BLaER1 (cell line): ENCODE results near the gene NBPF1.
"Not testable (repeated sequence)": the region's sequence is repeated elsewhere in the genome, so short reads cannot be mapped to it uniquely, and the experiment has no call there.

Source experiments
- H3K27ac ChIP-seq: shearing (Covaris generic); formaldehyde crosslinking; 2 replicates; pipeline ENCODE4 v1.8.1; 2022
- H3K27me3 ChIP-seq: shearing (Covaris generic); formaldehyde crosslinking; 2 replicates; pipeline ENCODE4 v1.8.1; 2022
- H3K36me3 ChIP-seq: shearing (Covaris generic); formaldehyde crosslinking; 2 replicates; pipeline ENCODE4 v1.8.1; 2022
- H3K4me1 ChIP-seq: shearing (Covaris generic); formaldehyde crosslinking; 2 replicates; pipeline ENCODE4 v1.8.1; 2022
- H3K4me2 ChIP-seq: shearing (Covaris generic); formaldehyde crosslinking; 2 replicates; pipeline ENCODE4 v1.8.1; 2022
- H3K4me3 ChIP-seq: shearing (Covaris generic); formaldehyde crosslinking; 2 replicates; pipeline ENCODE4 v1.8.1; 2022
- H3K9ac ChIP-seq: shearing (Covaris generic); formaldehyde crosslinking; 2 replicates; pipeline ENCODE4 v1.8.1; 2022
- H3K9me3 ChIP-seq: shearing (Covaris generic); formaldehyde crosslinking; 2 replicates; pipeline ENCODE4 v1.8.1; 2022
- H4K20me1 ChIP-seq: shearing (Covaris generic); formaldehyde crosslinking; 2 replicates; pipeline ENCODE4 v1.8.1; 2022

The NBPF1 gene

DNA sequence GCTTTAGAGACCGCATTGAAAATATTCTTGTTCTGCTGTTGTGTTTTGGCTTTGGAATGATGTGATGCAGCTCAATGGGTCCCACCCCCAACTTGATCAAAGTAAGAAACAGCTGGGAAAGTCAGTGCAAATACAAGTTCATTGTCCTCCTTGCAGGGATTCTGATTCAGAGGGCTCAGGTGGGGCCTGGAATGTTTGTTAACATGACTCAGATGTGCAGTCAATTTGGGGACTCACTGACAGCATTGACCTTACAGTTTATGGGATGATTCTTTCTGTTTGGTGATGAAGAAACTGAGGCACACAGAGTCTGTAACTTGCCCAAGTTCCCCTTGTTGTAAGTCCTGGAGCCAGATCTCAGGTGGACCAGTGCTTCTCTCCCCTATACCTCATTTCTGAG is 18.1 kb downstream of the NBPF1 start:
- H3K9ac ChIP-seq, H3K27me3 ChIP-seq, H3K9me3 ChIP-seq, H3K36me3 ChIP-seq, H3K4me2 ChIP-seq, H3K4me3 ChIP-seq, H3K4me1 ChIP-seq, H3K27ac ChIP-seq, H4K20me1 ChIP-seq: not testable (repeated sequence)

DNA sequence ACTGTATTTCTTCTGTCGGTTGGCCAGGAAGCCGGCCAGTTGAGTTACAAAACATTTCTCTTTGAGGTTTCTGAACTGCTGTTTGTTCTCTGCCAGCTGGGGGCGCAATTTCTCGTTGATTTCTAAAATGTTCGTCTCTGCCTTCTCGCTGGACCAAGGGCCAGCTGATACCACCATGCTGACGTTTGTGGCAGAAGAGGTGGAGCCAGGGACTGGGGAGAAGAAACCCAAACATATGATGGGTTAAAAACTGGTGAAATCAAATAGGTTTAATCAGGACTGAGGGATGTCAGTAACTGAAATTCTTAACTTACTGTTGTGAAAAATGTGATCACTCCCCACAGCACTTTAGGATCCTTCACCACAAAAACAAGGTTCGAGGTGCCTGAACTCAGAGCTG is 21.5 kb downstream of the NBPF1 start:
- H3K27ac ChIP-seq, H3K27me3 ChIP-seq, H3K4me2 ChIP-seq, H3K4me1 ChIP-seq, H3K36me3 ChIP-seq, H3K9ac ChIP-seq, H3K9me3 ChIP-seq, H4K20me1 ChIP-seq, H3K4me3 ChIP-seq: not testable (repeated sequence)

DNA sequence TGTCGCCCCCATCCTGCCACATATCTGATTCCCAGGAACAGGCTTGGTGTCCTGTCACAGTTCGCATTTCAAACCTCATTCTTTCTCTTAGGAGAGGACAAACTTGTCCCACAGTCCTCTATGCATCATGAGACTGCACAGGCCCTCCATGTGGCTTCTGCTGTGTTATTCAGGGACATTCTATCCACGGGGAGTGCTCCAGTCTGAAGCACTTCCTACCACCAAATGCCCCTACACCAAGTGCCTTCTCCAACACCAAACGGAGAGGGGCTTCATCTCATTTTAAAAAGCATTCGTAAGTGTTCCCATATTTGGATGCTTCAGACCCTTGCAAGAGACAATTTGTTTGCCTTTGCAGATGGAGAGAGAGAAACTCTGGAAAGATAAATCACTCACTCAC is 25.3 kb downstream of the NBPF1 start:
- H3K9ac ChIP-seq, H3K4me3 ChIP-seq, H3K36me3 ChIP-seq, H3K27ac ChIP-seq, H3K4me2 ChIP-seq, H3K27me3 ChIP-seq, H4K20me1 ChIP-seq, H3K9me3 ChIP-seq, H3K4me1 ChIP-seq: not testable (repeated sequence)

DNA sequence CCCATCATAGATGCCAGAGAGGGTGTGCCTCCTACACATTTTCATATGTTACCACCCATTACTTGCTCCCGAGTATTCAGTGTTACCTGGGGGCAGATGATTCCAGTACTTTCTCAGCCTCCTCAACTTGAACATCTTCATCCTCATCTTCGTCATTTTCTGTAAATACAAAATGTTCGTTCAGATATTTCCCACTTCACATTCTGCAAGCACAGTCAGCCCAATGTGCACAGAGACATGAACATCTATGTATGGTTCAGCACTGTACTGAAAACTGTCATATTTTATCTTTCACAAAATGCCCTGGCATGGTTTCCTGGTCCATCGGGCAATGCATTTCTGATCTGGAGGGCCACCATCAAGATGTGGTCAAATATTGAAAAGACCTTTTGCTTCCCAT is 25.7 kb downstream of the NBPF1 start:
- H3K36me3 ChIP-seq, H3K9ac ChIP-seq, H3K27me3 ChIP-seq, H3K4me1 ChIP-seq, H3K27ac ChIP-seq, H3K9me3 ChIP-seq, H3K4me3 ChIP-seq, H3K4me2 ChIP-seq, H4K20me1 ChIP-seq: not testable (repeated sequence)

DNA sequence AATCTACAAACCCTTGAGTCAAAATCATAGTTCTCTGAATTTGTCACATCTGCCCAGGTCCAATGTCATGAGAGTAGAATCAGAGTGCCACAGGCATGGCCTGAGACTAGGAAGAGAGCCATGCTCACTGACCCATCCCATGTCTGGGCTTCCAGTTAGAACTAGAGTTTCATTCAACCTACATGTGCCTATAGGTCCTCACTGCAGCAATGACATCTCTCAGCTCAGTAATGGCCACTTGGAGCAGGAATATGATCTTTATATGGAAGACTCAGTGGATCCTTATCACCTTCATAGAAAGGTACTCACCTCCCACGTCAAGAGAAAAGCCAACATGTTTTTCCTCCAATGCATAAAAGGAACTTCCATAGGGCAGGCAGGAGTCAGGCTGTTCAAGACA is 48.0 kb downstream of the NBPF1 start:
- H3K4me2 ChIP-seq, H3K27ac ChIP-seq, H3K36me3 ChIP-seq, H3K9ac ChIP-seq, H3K27me3 ChIP-seq, H3K4me1 ChIP-seq, H3K4me3 ChIP-seq, H4K20me1 ChIP-seq, H3K9me3 ChIP-seq: not testable (repeated sequence)

DNA sequence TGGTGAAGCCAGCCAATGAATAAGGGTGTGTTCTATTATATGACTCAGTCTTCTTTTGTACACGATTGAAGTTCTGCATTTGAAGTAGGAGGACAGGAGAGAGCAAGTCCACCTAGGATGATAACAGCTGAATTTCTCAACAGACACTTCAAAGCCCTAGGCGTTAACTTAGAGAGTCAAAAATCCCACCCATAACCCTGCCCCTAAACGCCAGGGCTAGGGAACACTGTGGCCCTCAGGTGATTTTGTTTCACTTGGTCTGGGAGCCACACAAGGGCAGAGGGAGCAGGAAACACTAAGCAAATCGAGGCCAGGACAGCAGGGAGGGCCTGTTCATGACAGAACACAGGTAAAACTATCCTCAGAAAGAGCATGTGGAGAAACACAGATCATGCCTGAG is 52.3 kb downstream of the NBPF1 start:
- H3K9me3 ChIP-seq, H3K27me3 ChIP-seq, H3K36me3 ChIP-seq: not testable (repeated sequence)

DNA sequence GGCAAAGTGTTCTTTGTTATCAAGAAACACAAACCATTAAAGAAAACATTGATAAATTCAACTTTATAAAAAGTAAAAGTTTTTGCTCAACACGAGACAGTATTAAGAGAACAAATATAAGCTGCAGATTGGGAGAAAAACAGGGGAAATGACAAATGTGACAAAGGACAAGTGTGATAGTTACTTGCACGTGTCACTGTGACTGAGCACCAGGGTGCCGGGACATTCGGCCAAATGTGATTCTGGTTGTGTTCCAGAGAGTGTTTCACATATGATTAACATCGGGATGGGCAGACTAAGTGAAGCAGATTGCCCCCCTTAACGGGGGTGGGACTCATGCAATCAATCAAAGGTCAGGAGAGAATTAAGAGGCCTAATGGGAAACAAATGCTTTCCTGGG is 52.9 kb downstream of the NBPF1 start:
- H3K27me3 ChIP-seq, H3K4me2 ChIP-seq, H3K9me3 ChIP-seq, H3K27ac ChIP-seq, H3K36me3 ChIP-seq, H3K9ac ChIP-seq, H4K20me1 ChIP-seq, H3K4me3 ChIP-seq, H3K4me1 ChIP-seq: not testable (repeated sequence)

More for the DNA sequence above, 52.3 kb downstream of the NBPF1 start:
- H3K4me1 ChIP-seq, H3K4me3 ChIP-seq, H3K27ac ChIP-seq, H3K9ac ChIP-seq, H3K4me2 ChIP-seq, H4K20me1 ChIP-seq: not testable (repeated sequence)

DNA sequence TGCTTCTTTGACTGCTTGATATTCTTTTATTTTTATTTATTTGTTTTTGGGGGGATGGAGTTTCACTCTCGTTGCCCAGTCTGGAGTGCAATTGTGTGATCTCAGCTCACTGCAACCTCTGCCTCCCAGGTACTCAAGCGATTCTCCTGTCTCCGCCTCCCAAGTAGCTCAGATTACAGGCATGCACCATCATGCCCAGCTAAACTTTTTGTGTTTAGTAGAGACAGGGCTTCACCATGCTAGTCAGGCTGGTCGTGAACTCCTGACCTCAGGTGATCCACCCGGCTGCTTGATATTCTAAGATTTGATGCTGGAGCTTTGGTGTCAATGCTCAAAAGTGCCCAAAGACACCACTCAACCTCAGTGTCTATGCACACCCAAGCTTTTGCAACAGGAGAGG is 53.7 kb downstream of the NBPF1 start:
- not testable (repeated sequence) for H3K4me3 ChIP-seq, H3K4me1 ChIP-seq, H3K9ac ChIP-seq, H3K9me3 ChIP-seq, H3K4me2 ChIP-seq, H4K20me1 ChIP-seq, H3K36me3 ChIP-seq, H3K27me3 ChIP-seq, H3K27ac ChIP-seq

DNA sequence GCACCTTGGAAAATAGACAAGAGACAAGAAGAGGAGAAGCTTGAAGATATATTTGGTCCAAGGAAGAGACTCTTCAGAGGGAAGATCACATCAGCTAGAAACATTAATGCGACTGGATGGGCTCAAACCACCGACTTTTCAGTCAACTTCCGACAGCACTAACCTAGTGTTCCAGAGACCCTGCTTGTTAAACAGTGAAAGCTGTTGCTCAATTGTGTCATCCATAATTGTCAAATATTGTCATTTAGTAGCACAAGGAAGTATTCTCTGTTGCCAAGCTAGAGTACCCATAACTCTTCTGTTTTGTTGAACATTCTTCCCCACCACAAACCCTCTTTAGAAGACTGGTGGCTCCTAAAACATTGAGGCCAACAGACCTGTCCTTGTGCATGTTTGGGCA is 56.3 kb downstream of the NBPF1 start:
- not testable (repeated sequence) for H3K4me3 ChIP-seq, H3K36me3 ChIP-seq, H4K20me1 ChIP-seq, H3K4me2 ChIP-seq, H3K4me1 ChIP-seq, H3K27me3 ChIP-seq, H3K27ac ChIP-seq, H3K9me3 ChIP-seq, H3K9ac ChIP-seq

DNA sequence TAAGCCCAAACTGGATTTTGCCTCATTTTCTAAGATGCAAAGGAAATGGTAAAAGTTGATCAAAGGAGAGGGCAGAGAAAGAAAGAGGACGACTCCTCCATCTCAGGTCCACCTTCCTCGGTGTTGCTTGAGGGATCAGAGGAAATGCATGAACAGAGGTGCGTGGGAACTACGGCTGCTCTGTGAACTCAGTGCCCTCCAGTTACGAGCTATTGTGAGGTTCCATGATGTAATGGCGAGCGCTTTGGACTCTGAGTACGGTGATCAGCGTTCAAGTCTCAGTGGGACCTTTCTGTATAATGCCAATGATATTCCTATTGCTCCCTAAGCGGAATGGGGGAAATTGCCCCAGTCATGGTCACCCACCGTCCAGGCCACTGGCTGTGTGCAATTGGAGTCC is 60.1 kb downstream of the NBPF1 start:
- not testable (repeated sequence) for H3K9me3 ChIP-seq, H4K20me1 ChIP-seq, H3K4me3 ChIP-seq, H3K36me3 ChIP-seq, H3K9ac ChIP-seq, H3K27me3 ChIP-seq, H3K4me2 ChIP-seq, H3K4me1 ChIP-seq, H3K27ac ChIP-seq

DNA sequence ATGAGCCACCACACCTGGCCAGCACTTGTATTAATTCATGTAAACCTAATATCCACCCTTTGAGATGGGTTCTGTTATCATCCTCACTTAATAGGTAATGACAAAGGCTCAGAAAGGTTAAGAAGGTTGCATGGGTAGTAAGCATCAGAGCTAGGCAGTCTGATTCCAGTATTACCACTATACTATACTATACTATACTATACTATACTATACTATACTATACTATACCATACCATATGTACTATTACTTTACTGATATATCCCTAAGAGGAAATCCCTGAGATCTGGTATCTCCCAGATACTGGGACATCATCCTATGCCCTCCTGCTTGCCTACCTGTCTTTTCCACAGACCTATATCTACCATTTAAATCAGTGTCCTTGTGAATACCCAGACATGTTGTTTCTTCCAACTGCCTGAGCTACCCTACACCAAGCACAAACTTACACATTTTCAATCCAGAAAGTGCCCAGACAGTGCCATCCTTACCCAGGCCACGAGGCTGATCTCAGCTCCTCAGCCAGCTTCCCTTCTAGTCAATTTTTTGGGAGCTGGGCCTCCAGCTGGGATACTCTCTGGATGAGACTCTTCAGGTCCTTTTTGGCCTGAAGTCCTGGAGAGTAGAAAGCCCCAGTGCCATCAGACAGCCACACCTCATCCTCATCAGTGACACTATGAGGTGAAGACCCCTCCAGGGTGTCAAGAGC is 63.0 kb downstream of the NBPF1 start:
- not testable (repeated sequence) for H4K20me1 ChIP-seq, H3K4me3 ChIP-seq, H3K4me1 ChIP-seq, H3K9ac ChIP-seq, H3K27me3 ChIP-seq, H3K36me3 ChIP-seq, H3K27ac ChIP-seq, H3K4me2 ChIP-seq, H3K9me3 ChIP-seq

DNA sequence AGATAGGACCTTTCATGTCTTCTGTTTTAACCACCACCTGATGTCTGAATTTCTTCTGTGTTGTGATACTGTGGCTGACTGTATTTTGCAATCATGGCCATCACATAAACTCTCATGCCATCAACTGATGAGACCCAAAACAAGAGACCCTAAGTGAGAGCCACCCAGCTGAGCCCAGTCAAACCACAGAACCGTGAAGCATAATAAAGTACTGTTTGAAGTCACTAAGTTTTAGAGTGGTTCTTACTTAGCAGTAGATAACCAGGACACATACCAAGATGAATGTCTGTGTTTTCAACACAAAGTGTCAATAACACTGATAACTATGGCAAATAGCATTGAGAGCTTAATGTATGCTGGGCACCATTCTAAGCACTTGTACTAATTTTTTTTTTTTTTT is 63.8 kb downstream of the NBPF1 start:
- not testable (repeated sequence) for H3K27me3 ChIP-seq, H3K9ac ChIP-seq, H3K36me3 ChIP-seq, H3K27ac ChIP-seq, H4K20me1 ChIP-seq, H3K4me3 ChIP-seq, H3K9me3 ChIP-seq, H3K4me1 ChIP-seq, H3K4me2 ChIP-seq

DNA sequence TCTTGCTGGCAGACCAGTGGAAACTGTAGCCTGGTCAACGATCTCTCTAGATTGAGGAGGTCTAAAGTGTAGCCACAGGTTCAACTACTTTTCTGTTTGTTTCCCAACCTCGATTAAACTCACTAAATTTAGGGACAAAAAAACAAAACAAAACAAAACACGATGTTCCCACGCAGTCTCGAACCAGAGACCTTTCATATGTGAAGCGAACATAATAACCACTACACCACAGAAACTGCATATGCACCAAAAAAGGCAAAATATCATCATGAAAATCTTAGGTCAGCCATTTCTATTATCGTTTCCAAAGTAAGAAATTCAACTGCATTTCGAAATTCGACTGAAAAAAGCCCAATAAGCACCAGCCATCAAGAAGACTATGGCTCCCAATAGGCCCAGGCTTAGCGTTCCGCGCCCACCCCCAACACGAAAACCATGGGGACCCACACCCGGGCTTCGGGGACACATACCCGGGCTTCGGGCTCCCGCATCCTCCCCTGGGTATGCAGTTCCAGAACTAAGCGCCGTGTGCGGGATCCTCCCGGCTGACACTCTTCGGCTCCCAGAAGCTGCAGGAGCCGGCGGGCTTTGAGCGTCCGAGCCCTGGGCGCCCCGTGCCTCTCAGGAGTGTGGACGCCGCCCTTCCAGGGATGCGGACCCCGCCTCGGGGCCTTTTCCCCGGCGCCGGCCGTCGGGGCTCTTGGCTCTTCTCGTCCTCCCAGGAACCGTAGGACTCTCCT is 65.7 kb downstream of the NBPF1 start:
- not testable (repeated sequence) for H3K27me3 ChIP-seq, H3K27ac ChIP-seq

DNA sequence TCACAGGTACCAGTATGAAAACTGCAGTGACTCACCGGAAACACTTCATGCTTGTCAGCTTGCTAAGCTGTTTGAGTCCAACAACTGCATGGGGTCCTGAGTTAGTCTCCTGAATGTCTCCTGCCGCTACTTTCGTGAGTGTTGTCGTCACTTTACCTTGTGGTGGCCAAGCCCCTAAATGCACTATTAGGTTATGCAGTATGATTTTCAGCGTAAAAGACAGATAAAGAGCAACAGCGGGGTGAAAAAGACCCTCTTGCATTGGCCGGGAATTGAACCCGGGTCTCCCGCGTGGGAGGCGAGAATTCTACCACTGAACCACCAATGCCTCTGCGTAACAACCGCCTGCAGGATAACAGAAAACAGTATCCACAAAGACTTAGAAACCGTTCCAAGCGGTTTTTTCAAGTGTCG is 67.7 kb downstream of the NBPF1 start:
- H4K20me1 ChIP-seq, H3K9ac ChIP-seq, H3K4me1 ChIP-seq, H3K4me2 ChIP-seq, H3K9me3 ChIP-seq, H3K27me3 ChIP-seq, H3K36me3 ChIP-seq, H3K27ac ChIP-seq, H3K4me3 ChIP-seq: not testable (repeated sequence)

More for the DNA sequence above, 65.7 kb downstream of the NBPF1 start:
- not testable (repeated sequence) for H4K20me1 ChIP-seq, H3K4me2 ChIP-seq, H3K9ac ChIP-seq, H3K4me1 ChIP-seq, H3K9me3 ChIP-seq, H3K4me3 ChIP-seq, H3K36me3 ChIP-seq

DNA sequence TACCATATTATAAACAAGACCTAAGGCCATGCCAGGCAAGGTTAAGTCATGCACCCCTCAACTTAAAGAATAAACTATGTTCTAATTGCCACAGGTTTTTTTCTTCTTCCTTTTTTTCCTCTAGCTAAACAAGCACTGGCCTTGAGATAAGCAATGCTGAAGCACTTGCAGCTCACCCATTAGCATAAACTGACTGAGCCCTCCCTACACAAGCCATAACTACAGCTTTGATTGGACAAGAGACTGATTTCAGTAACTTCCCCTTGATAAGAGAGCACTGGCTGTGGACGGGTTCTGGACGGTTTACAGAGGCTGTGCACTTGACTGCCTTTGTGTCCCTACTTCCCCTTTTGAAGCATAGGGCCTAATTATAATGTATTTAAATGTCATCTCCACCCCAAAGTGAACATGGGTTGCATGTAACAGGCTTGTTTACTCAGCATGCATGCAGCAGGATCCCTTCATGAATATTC is 72.9 kb downstream of the NBPF1 start:
- H3K4me3 ChIP-seq, H3K36me3 ChIP-seq, H3K9ac ChIP-seq, H4K20me1 ChIP-seq, H3K27me3 ChIP-seq: not testable (repeated sequence)
- Histone ChIP-seq H3K27ac (0 out of 2 replicates have a peak overlapping the region, but pooled peaks have one; percentile 46), H3K4me1 (peaks cover 25% of the 10 kb centered on the region), H3K4me2 (peak overlapping the region; percentile 66), H3K9me3 (peaks cover 12% of the 10 kb centered on the region)
